Hepatocyte (in vitro differentiated cells): ENCODE data around the gene TAF8. TPM values are rescaled to one million over a fixed set of nuclear protein-coding genes. Genes with fewer than 3 reads are reported as not detected.

Experiments
- DNase-seq: peaks from one replicate; pipeline ENCODE4 v3.0.0-alpha.2; 2016; ENCODE audit warnings: low spot score
- H2AFZ ChIP-seq: fragments of 200-600 bp; sonication (generic); 2 replicates; pipeline ENCODE4 v1.6.0; 2016; ENCODE audit warnings: antibody characterized with exemption, mild to moderate bottlenecking
- H3K27ac ChIP-seq: fragments of 200-600 bp; sonication (generic); 2 replicates; pipeline ENCODE4 v1.5.1; 2016; ENCODE audit warnings: mild to moderate bottlenecking
- H3K27me3 ChIP-seq: fragments of 200-600 bp; sonication (generic); 2 replicates; pipeline ENCODE4 v1.6.1; 2016
- H3K36me3 ChIP-seq: fragments of 200-600 bp; sonication (generic); replicated peaks from 2 replicates; pipeline ENCODE4 v1.5.1; 2016; ENCODE audit warnings: low read depth; ENCODE audit not compliant: insufficient read depth
- H3K4me1 ChIP-seq: fragments of 200-600 bp; sonication (generic); 2 replicates; pipeline ENCODE4 v1.5.1; 2016; ENCODE audit warnings: mild to moderate bottlenecking, moderate library complexity; ENCODE audit not compliant: insufficient read depth
- H3K4me2 ChIP-seq: fragments of 200-600 bp; sonication (generic); 2 replicates; pipeline ENCODE4 v1.6.0; 2016
- H3K4me3 ChIP-seq: fragments of 200-600 bp; sonication (generic); 2 replicates; pipeline ENCODE4 v1.5.1; 2016; ENCODE audit warnings: mild to moderate bottlenecking
- H3K79me2 ChIP-seq: fragments of 200-600 bp; sonication (generic); 2 replicates; pipeline ENCODE4 v1.6.0; 2017; ENCODE audit warnings: mild to moderate bottlenecking
- H3K9me2 ChIP-seq: fragments of 200-600 bp; sonication (generic); replicated peaks from 2 replicates; pipeline ENCODE4 v1.6.0; 2017; ENCODE audit warnings: mild to moderate bottlenecking; ENCODE audit not compliant: insufficient read depth
- H3K9me3 ChIP-seq: fragments of 200-600 bp; sonication (generic); 2 replicates; pipeline ENCODE4 v1.5.1; 2016; ENCODE audit warnings: low read depth, mild to moderate bottlenecking
- H4K20me1 ChIP-seq: fragments of 200-600 bp; sonication (generic); 2 replicates; pipeline ENCODE4 v1.6.0; 2016; ENCODE audit warnings: mild to moderate bottlenecking; ENCODE audit not compliant: insufficient read depth, poor library complexity, severe bottlenecking
- CTCF ChIP-seq: fragments of 200-600 bp; sonication (generic); IDR thresholded peaks from 2 replicates; pipeline ENCODE4 v1.5.1; 2016; ENCODE audit warnings: antibody characterized with exemption, mild to moderate bottlenecking; ENCODE audit not compliant: poor library complexity
- EZH2 ChIP-seq: fragments of 200-600 bp; sonication (generic); IDR thresholded peaks from 2 replicates; pipeline ENCODE4 v1.6.1; 2016; ENCODE audit warnings: antibody characterized with exemption, mild to moderate bottlenecking, borderline replicate concordance
- EZH2phosphoT487 ChIP-seq: fragments of 200-600 bp; sonication (generic); IDR thresholded peaks from one replicate; pipeline ENCODE4 v1.6.1; 2018; ENCODE audit warnings: antibody characterized with exemption, mild to moderate bottlenecking, low read depth, moderate library complexity; ENCODE audit not compliant: unreplicated experiment, severe bottlenecking
- WGBS: methylation state at CpG from one replicate; pipeline ENCODE4 v1.1.6; 2016; ENCODE audit warnings: low lambda C conversion rate; ENCODE audit errors: missing lambda C conversion rate; 5-methylcytosine and 5-hydroxymethylcytosine counted together
- polyA plus RNA-seq: library from polyadenylated mRNA; unstranded; fragments of >200 nt; fragmentation: Nextera tagmentation; extraction: Ambion mirVana; gene quantifications from 2 replicates; pipeline ENCODE4 v1.2.1, GENCODE V29; 2016
- total RNA-seq: library from RNA; depleted of rRNA; stranded (reverse); fragments of >200 nt; gene quantifications from 2 replicates; pipeline ENCODE4 v1.2.3, GENCODE V29; 2014

Gene TAF8
- total and polyA plus RNA-seq, 2 experiments from 2014 or later = 14.0 to 25.1 TPM

- H3K27me3 ChIP-seq = no peaks in the 10 kb centered on the region
- H3K4me2 ChIP-seq = no peak overlapping the region
- H3K9me2 ChIP-seq = no peaks in the 10 kb centered on the region
- TF ChIP-seq EZH2phosphoT487 (no peak), CTCF (no peak), EZH2 (no peak)
- H3K27ac ChIP-seq = no peak overlapping the region
- no peaks in the 10 kb centered on the region for H3K9me3 ChIP-seq
- no peaks in the 10 kb centered on the region for H4K20me1 ChIP-seq
- H3K79me2 ChIP-seq = peaks cover 26% of the 10 kb centered on the region
- peaks cover 23% of the 10 kb centered on the region for H3K4me1 ChIP-seq
- no peaks in the 10 kb centered on the region for H3K36me3 ChIP-seq
- no peak overlapping the region for H2AFZ ChIP-seq
- WGBS = 96% methylated on average over 3 of the region's 3 CpGs
- DNase-seq = no peak
- no peak overlapping the region for H3K4me3 ChIP-seq
Measured at GRCh38 chr6:42038163-42038562, 12.2 kb upstream of the TAF8 start.

- WGBS = 80% methylated on average over 2 of the region's 2 CpGs
- Histone ChIP-seq H3K9me2 (no peaks in the 10 kb centered on the region), H3K4me1 (peaks cover 29% of the 10 kb centered on the region), H2AFZ (no peak overlapping the region), H3K4me3 (no peak overlapping the region), H3K79me2 (peaks cover 31% of the 10 kb centered on the region), H3K36me3 (no peaks in the 10 kb centered on the region), H3K4me2 (no peak overlapping the region), H3K27me3 (no peaks in the 10 kb centered on the region), H3K9me3 (no peaks in the 10 kb centered on the region), H3K27ac (peak overlapping the region; percentile 46), H4K20me1 (no peaks in the 10 kb centered on the region)
- DNase-seq = no peak
- TF ChIP-seq EZH2phosphoT487 (no peak), EZH2 (no peak), CTCF (no peak)
Measured at GRCh38 chr6:42038811-42039408, 11.4 kb upstream of the TAF8 start.

GRCh38 chr6:42040856-42041480, 9.4 kb upstream of the TAF8 start:
- H3K79me2 ChIP-seq = peaks cover 27% of the 10 kb centered on the region
- peak overlapping the region; percentile 20 for H3K27ac ChIP-seq
- H3K36me3 ChIP-seq = no peaks in the 10 kb centered on the region
- WGBS = 82% methylated on average over 3 of the region's 3 CpGs
- H2AFZ ChIP-seq = no peak overlapping the region
- no peak for DNase-seq
- TF ChIP-seq CTCF (no peak), EZH2 (no peak), EZH2phosphoT487 (no peak)
- H3K4me1 ChIP-seq = peaks cover 45% of the 10 kb centered on the region
- no peaks in the 10 kb centered on the region for H4K20me1 ChIP-seq
- H3K4me3 ChIP-seq = no peak overlapping the region
- H3K4me2 ChIP-seq = peak overlapping the region; percentile 49
- no peaks in the 10 kb centered on the region for H3K9me3 ChIP-seq
- no peaks in the 10 kb centered on the region for H3K27me3 ChIP-seq
- no peaks in the 10 kb centered on the region for H3K9me2 ChIP-seq
